ENCODE results near the gene CIT. TPM values are rescaled to one million over a fixed set of nuclear protein-coding genes. Genes with fewer than 3 reads are reported as not detected.
A peak's percentile ranks its signal among the peaks of the same experiment; 100 is the strongest.

CIT gene
- total and polyA plus RNA-seq, 12 donors: 4.3 to 65.9 (median 18.9) TPM

- Histone ChIP-seq H3K27ac (peak overlapping the region; percentile 22 to 83 (median 70)), H3K9me3 (replicated peaks in 1 of 3) (no peaks in the 10 kb centered on the region), H3K4me3 (no peak overlapping the region), H3K4me1 (replicated peaks in 1 of 2) (peaks cover 16 to 41% of the 10 kb centered on the region in 2 donors), H3K36me3 (replicated peaks in 1 of 2) (peaks cover 0 to 4% of the 10 kb centered on the region in 2 donors), H3K27me3 (no peaks in the 10 kb centered on the region)
- no peak for DNase-seq
- WGBS, 4 donors: 62 to 77% (median 73%) methylated on average over 5 of the region's 5 CpGs
- intact Hi-C loops (cut with DNase I): loop anchor here in 1 of 2 donors (10.0 kb wide), 1 partner anchor 92 kb away; no protein-coding TSS in a partner anchor
- TF ChIP-seq POLR2A (IDR thresholded peaks at IDR 0.05) (no peak), CTCF (IDR thresholded peaks at IDR 0.05) (no peak)
These were observed 184.7 kb downstream of the CIT start for GRCh38 chr12:119692410-119692809.

- DNase-seq: no peak
- intact Hi-C loops (cut with DNase I): loop anchor here in 1 of 2 donors (10.0 kb wide), 1 partner anchor 93 kb away; no protein-coding TSS in a partner anchor
- 86 to 98% (median 89%) methylated on average over 6 of the region's 6 CpGs for WGBS, 4 donors
- Histone ChIP-seq H3K27ac (peak overlapping the region in 4 of 5 donors; percentile 22 to 83 (median 74)), H3K4me3 (no peak overlapping the region), H3K4me1 (replicated peaks in 1 of 2) (peaks cover 16 to 43% of the 10 kb centered on the region in 2 donors), H3K9me3 (replicated peaks in 1 of 3) (no peaks in the 10 kb centered on the region), H3K36me3 (replicated peaks in 1 of 2) (peaks cover 0 to 4% of the 10 kb centered on the region in 2 donors), H3K27me3 (no peaks in the 10 kb centered on the region)
- TF ChIP-seq CTCF (IDR thresholded peaks at IDR 0.05) (no peak), POLR2A (IDR thresholded peaks at IDR 0.05) (no peak)
These were observed 185.8 kb downstream of the CIT start for GRCh38 chr12:119691202-119691810.

- Histone ChIP-seq H3K27ac (no peak overlapping the region), H3K4me3 (no peak overlapping the region), H3K9me3 (replicated peaks in 1 of 3) (no peaks in the 10 kb centered on the region), H3K4me1 (replicated peaks in 1 of 2) (peaks cover 16 to 46% of the 10 kb centered on the region in 2 donors), H3K36me3 (replicated peaks in 1 of 2) (peaks cover 0 to 4% of the 10 kb centered on the region in 2 donors), H3K27me3 (no peaks in the 10 kb centered on the region)
- intact Hi-C loops (cut with DNase I): loop anchor here in 1 of 2 donors (10.0 kb wide), 1 partner anchor 95 kb away; no protein-coding TSS in a partner anchor
- DNase-seq: no peak
- TF ChIP-seq CTCF (IDR thresholded peaks at IDR 0.05) (no peak), POLR2A (IDR thresholded peaks at IDR 0.05) (no peak)
- WGBS, 4 donors: 95 to 97% (median 96%) methylated on average over 26 to 38 of the region's 38 CpGs
These were observed 187.1 kb downstream of the CIT start for GRCh38 chr12:119689935-119690500.

GRCh38 chr12:119687879-119688278 is 189.2 kb downstream of the CIT start:
- H3K36me3 ChIP-seq (replicated peaks in 1 of 2): peaks cover 0 to 4% of the 10 kb centered on the region in 2 donors
- peaks cover 10 to 39% of the 10 kb centered on the region in 2 donors for H3K4me1 ChIP-seq (replicated peaks in 1 of 2)
- no peak overlapping the region for H3K27ac ChIP-seq
- H3K9me3 ChIP-seq (replicated peaks in 1 of 3): no peaks in the 10 kb centered on the region
- TF ChIP-seq CTCF (IDR thresholded peaks at IDR 0.05) (no peak), POLR2A (IDR thresholded peaks at IDR 0.05) (no peak)
- no peak overlapping the region for H3K4me3 ChIP-seq
- DNase-seq: no peak
- H3K27me3 ChIP-seq: no peaks in the 10 kb centered on the region
- WGBS, 4 donors: 90 to 96% (median 93%) methylated on average over 7 to 9 of the region's 9 CpGs
- intact Hi-C loops (cut with DNase I): no loop called here

All from adrenal gland (tissue), 12 donors.